Lower lobe of right lung (tissue), 2 donors: ENCODE data around the gene HOXA10. TPM values are rescaled to one million over a fixed set of nuclear protein-coding genes. Genes with fewer than 3 reads are reported as not detected.

Source experiments
- ATAC-seq, 2 donors: fragments of 200-7000 bp; cut with Tn5 transposase; one replicate each; pipeline ENCODE4 v1.9.1; 2020 to 2022; ENCODE audit warnings: mild to moderate bottlenecking in 2 of 2, moderate library complexity in 2 of 2
- DNase-seq: peaks from one replicate; pipeline ENCODE4 v3.0.0-alpha.2; 2020
- H3K27ac ChIP-seq: fragments of 200-600 bp; one replicate; pipeline ENCODE4 v1.8.0; 2022
- H3K27me3 ChIP-seq: fragments of 200-600 bp; one replicate; pipeline ENCODE4 v1.8.0; 2022; ENCODE audit warnings: low read depth
- H3K36me3 ChIP-seq: fragments of 200-600 bp; one replicate; pipeline ENCODE4 v1.8.0; 2022; ENCODE audit warnings: mild to moderate bottlenecking
- H3K4me1 ChIP-seq: fragments of 200-600 bp; one replicate; pipeline ENCODE4 v1.8.0; 2022
- H3K4me3 ChIP-seq: fragments of 200-600 bp; one replicate; pipeline ENCODE4 v1.8.0; 2022; ENCODE audit warnings: mild to moderate bottlenecking
- H3K9me3 ChIP-seq: fragments of 200-600 bp; one replicate; pipeline ENCODE4 v1.8.0; 2022
- intact Hi-C: fragments of 100-400 bp; cut with DNase I; formaldehyde crosslinking; loops from one replicate; pipeline ENCODE4 v1.11.0; 2022
- total RNA-seq: library from RNA; stranded (reverse); fragmentation: NEBNext Ultra II Directional; extraction: Animal tissue kit (Norgen Biotek cat#: 25700); gene quantifications from one replicate; pipeline ENCODE4 v1.2.1, GENCODE V29; 2021
- TF ChIP-seq, protein P1 (sequence below): fragments of 200-600 bp; IDR thresholded peaks from one replicate; pipeline ENCODE4 v1.8.0; 2022; ENCODE audit warnings: antibody characterized with exemption, mild to moderate bottlenecking
- donor health status: DM: no; HTN: yes; CAD: no; lungs with severe emphysema.

Gene HOXA10
- total RNA-seq, 1 donor from 2014 or later, result 0.38 TPM

DNA sequence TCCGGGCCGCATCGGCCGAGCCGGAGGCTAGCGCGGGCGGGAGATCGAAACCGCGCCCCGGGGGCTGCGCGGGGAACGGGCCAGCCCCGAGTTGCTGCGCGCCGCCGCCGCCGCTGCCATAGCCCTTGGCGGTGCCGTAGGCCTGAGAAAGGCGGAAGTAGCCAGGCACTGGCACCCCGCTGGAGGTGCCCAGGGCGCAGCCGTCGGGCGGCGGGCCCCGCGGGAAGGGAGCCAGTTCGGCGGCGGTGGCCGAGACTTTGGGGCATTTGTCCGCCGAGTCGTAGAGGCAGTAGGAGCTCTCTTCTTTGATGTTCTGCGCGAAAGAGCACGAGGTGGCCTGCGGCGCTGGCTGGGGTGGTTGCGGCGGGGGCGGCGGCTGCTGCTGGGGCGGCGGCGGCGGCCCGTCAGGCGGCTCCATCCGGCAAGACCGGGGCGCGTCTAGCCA, 587 bp downstream of the HOXA10 start:
- peaks cover 100% of the 10 kb centered on the region for H3K27me3 ChIP-seq
- H3K4me3 ChIP-seq, result peak overlapping the region; percentile 56
- no peaks in the 10 kb centered on the region for H3K36me3 ChIP-seq
- ATAC-seq, result peak; percentile 71 to 73
- TF ChIP-seq, protein P1, sequence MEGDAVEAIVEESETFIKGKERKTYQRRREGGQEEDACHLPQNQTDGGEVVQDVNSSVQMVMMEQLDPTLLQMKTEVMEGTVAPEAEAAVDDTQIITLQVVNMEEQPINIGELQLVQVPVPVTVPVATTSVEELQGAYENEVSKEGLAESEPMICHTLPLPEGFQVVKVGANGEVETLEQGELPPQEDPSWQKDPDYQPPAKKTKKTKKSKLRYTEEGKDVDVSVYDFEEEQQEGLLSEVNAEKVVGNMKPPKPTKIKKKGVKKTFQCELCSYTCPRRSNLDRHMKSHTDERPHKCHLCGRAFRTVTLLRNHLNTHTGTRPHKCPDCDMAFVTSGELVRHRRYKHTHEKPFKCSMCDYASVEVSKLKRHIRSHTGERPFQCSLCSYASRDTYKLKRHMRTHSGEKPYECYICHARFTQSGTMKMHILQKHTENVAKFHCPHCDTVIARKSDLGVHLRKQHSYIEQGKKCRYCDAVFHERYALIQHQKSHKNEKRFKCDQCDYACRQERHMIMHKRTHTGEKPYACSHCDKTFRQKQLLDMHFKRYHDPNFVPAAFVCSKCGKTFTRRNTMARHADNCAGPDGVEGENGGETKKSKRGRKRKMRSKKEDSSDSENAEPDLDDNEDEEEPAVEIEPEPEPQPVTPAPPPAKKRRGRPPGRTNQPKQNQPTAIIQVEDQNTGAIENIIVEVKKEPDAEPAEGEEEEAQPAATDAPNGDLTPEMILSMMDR, result no peak
- peaks cover 40% of the 10 kb centered on the region for H3K4me1 ChIP-seq
- intact Hi-C loops, result no loop called here
- H3K9me3 ChIP-seq, result no peaks in the 10 kb centered on the region
- no peak overlapping the region for H3K27ac ChIP-seq
- DNase-seq, result peak; percentile 48

DNA sequence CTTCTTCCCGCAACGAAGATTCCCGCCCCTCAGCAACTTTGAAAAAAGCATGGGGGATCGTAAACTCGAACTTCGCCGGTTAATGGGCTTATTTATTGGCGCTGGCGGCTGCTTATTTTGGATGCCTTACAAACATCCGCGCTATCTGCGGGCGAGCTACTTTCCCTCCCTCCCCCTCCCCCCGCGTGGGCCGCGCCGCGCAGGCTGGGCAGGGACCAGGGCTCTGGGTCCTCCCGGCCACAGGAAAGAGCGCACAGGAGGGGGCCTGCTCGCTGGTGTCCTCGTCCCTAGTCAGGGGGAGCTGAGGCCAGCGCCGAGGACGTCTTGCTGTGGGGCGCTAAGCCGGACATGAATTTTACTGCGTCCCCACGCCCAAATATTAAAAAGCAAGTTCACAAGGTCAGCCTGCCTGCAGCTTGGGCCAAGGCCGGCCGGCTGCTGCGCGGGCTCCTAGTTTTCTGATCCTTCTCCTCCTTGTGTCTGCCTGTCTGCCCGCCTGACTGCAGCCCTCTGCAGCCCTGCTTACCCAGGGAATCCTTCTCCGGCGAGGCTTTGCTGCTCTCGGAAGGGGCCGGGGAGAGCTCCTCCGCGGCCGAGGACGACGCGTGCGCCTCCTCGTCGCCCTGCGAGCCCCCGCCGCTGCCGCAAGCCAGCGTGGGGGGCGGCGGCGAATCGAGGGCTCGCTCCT, 1.2 kb downstream of the HOXA10 start:
- DNase-seq (peak; percentile 40), ATAC-seq (peak; percentile 25 to 42)
- Histone ChIP-seq H3K4me3 (peak overlapping the region; percentile 56), H3K27me3 (peaks cover 100% of the 10 kb centered on the region), H3K9me3 (no peaks in the 10 kb centered on the region), H3K4me1 (peaks cover 40% of the 10 kb centered on the region), H3K36me3 (no peaks in the 10 kb centered on the region), H3K27ac (no peak overlapping the region)
- TF ChIP-seq, protein P1, result no peak
- intact Hi-C loops, result no loop called here

DNA sequence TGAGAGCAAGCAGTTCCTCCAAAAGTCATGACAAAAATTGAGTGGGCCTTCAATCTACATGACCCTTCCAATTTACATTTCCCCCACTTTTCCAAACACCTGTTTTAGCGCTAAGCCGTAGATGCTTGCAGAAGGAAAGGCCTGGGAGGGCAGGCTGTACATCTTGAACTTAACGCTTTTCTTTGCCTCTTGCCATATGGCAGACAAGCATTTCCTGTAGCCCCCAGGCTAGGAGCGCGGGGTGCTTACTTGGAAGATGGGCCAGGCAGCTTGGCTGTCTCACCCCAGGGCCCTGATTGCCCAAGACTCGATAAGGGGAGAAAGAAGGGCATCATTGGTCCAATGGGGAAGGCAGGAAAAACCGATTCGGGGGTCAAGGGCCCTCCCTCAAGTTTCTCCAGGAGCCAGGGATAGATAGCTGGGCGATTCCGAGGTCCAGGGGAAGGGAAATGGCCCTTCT, 1.8 kb downstream of the HOXA10 start:
- Histone ChIP-seq H3K4me3 (peak overlapping the region; percentile 56), H3K27me3 (peaks cover 100% of the 10 kb centered on the region), H3K27ac (no peak overlapping the region), H3K9me3 (no peaks in the 10 kb centered on the region), H3K4me1 (peaks cover 40% of the 10 kb centered on the region), H3K36me3 (no peaks in the 10 kb centered on the region)
- no peak for DNase-seq
- no peak for ATAC-seq
- TF ChIP-seq, protein P1, result no peak
- intact Hi-C loops, result no loop called here

DNA sequence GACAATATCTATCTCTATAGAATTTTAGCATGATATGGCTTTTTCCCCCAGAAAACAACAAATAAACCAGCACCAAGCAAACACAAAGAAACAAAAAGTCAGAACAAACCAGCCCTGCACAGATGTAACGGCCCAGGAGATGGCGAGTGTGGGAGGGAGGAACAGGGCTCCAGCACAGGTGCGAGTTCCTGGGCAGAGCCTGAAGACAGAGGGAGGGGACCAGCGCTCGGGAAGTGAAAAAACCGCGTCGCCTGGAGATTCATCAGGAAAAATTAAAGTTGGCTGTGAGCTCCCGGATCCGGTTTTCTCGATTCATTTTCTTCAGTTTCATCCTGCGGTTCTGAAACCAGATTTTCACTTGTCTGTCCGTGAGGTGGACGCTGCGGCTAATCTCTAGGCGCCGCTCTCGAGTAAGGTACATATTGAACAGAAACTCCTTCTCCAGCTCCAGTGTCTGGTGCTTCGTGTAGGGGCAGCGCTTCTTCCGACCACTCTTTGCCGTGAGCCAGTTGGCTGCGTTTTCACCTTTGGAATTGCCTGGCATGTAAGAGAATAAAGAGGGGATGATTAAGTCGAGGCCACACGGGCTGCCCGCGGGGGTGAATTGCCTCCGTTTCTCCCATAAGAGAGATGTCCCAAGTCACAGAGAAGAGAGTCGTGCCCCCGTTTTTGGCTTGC, 2.3 kb downstream of the HOXA10 start:
- Histone ChIP-seq H3K27me3 (peaks cover 100% of the 10 kb centered on the region), H3K27ac (no peak overlapping the region), H3K9me3 (no peaks in the 10 kb centered on the region), H3K4me1 (peaks cover 40% of the 10 kb centered on the region), H3K4me3 (no peak overlapping the region), H3K36me3 (no peaks in the 10 kb centered on the region)
- TF ChIP-seq, protein P1, result no peak
- DNase-seq (no peak), ATAC-seq (no peak)
- intact Hi-C loops, result no loop called here

DNA sequence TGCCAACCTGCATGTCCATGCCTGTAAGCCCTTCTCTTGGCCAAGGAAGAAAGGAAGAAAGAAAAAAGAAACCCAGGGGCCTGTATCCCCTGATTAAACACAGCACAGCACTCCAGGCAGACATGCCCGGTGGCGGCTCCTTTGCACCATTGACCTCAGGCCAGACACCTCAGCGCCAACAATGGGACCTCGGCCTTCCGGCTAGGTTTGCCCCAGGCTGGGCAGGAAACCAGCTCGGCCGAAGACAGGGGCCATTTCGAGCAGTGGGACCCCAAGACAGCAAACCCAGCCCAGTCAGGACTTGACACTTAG, 2.8 kb downstream of the HOXA10 start:
- intact Hi-C loops, result no loop called here
- TF ChIP-seq, protein P1, result no peak
- ATAC-seq (no peak), DNase-seq (no peak)
- Histone ChIP-seq H3K27ac (no peak overlapping the region), H3K36me3 (no peaks in the 10 kb centered on the region), H3K9me3 (no peaks in the 10 kb centered on the region), H3K27me3 (peaks cover 100% of the 10 kb centered on the region), H3K4me3 (no peak overlapping the region), H3K4me1 (peaks cover 42% of the 10 kb centered on the region)
